ENCODE data around the gene MZT2B. TPM values are rescaled to one million over a fixed set of nuclear protein-coding genes. Genes with fewer than 3 reads are reported as not detected.
A peak's percentile ranks its signal among the peaks of the same experiment; 100 is the strongest.
"Not testable (repeated sequence)": the region's sequence is repeated elsewhere in the genome, so short reads cannot be mapped to it uniquely, and the experiment has no call there.

Gene MZT2B, protein sequence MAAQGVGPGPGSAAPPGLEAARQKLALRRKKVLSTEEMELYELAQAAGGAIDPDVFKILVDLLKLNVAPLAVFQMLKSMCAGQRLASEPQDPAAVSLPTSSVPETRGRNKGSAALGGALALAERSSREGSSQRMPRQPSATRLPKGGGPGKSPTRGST
- total RNA-seq: 217 to 234 TPM (median 231 TPM) in 3 replicates

DNA sequence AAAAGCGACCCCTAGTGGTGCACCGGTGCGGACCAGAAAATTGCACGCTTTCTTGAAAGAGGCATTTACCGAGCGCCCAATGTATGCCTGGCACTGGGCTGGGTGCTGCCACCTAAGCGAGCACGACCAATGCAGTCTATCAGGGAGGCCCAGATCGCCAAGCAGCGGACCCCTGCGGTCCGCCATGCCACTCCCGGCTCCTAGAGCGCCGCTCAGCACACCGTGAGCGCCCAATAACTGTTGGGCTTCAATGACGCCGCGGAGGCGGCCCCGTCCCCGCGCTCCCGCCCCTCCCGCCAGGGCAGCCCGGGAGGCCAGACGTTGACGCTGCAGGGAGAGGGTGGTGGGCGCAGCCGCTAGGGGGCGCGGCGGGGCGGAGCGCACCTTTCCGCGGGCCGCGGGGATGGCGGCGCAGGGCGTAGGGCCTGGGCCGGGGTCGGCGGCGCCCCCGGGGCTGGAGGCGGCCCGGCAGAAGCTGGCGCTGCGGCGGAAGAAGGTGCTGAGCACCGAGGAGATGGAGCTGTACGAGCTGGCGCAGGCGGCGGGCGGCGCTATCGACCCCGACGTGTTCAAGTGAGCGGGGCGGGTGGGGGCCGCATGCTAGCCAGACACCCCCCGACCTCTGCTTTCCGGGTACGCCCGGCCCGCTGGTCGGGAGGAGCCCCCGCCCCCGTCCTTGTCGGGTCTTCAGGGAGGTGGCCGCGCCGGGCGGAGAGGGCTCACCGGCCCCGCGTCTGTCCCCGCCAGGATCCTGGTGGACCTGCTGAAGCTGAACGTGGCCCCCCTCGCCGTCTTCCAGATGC, at the start of gene MZT2B:
Gene MZT2B (plus strand): TSS at position 383 of the 803 bp plus-strand sequence. CDS start 21 bp downstream, at position 404.
- H3K4me1 Mint-ChIP-seq: peaks cover 22% of the 10 kb centered on the region
- H3K36me3 Mint-ChIP-seq; H3K27me3 Mint-ChIP-seq (ENCODE audit: low read depth); H3K9me3 Mint-ChIP-seq: not testable (repeated sequence)
- H3K27ac Mint-ChIP-seq: peak within 1 kb of the TSS; percentile 96
- H3K4me3 Mint-ChIP-seq: peak within 1 kb of the TSS; percentile 95
- peak; percentile 85 to 93 for DNase-seq (ENCODE audit: low spot score in 2 of 2, unreplicated experiment in 2 of 2)
- TF ChIP-seq, protein P1, sequence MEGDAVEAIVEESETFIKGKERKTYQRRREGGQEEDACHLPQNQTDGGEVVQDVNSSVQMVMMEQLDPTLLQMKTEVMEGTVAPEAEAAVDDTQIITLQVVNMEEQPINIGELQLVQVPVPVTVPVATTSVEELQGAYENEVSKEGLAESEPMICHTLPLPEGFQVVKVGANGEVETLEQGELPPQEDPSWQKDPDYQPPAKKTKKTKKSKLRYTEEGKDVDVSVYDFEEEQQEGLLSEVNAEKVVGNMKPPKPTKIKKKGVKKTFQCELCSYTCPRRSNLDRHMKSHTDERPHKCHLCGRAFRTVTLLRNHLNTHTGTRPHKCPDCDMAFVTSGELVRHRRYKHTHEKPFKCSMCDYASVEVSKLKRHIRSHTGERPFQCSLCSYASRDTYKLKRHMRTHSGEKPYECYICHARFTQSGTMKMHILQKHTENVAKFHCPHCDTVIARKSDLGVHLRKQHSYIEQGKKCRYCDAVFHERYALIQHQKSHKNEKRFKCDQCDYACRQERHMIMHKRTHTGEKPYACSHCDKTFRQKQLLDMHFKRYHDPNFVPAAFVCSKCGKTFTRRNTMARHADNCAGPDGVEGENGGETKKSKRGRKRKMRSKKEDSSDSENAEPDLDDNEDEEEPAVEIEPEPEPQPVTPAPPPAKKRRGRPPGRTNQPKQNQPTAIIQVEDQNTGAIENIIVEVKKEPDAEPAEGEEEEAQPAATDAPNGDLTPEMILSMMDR (IDR thresholded peaks at IDR 0.05; ENCODE audit: unreplicated experiment): peak; percentile 92

DNA sequence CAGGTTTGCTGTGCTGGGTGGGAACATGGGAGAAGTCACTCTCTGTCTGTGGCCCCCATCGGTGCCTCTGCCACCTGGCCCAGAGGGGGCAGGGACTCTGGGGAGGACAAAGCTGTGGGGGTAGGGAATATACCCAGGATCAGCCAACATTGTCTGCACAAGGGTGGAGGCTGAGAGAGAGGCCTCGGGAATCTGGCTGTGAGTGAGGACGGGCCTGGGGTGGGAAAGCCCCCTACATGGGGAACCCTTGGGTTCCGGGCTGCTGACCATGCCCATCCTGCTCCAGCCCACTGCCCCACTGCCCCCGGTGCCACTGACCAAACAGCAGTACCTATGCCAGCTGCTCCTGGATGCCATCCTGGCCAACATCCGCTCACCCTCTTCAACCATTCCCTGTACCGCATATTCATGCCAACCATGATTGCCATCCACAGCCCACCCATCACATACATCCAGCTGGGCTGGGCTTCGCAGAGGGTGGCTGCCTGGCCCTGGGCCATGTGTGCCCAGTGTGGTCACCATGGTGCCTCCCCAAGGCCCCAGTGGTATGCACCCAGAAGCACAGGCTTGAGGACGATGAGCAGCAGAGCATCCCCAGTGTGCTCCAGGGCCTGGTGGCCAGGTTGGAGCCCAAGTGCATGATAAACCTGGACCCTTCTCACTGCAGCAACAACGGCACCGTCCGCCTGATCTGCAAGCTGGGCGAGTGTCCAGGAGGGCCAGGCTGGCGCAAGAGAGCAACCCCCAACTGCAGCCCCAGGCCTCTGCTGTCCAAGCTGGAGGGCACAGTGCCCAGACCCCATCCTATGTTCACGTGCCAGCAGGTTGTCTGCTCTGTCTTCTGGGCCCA, 46.1 kb upstream of the MZT2B start:
- Mint-ChIP-seq H3K36me3 (no peaks in the 10 kb centered on the region), H3K4me3 (no peak overlapping the region), H3K27ac (no peak overlapping the region), H3K27me3 (ENCODE audit: low read depth) (no peaks in the 10 kb centered on the region), H3K9me3 (no peaks in the 10 kb centered on the region), H3K4me1 (peaks cover 12% of the 10 kb centered on the region)
- TF ChIP-seq, protein P1 (IDR thresholded peaks at IDR 0.05; ENCODE audit: unreplicated experiment): no peak
- DNase-seq (ENCODE audit: low spot score in 2 of 2, unreplicated experiment in 2 of 2): peak in 1 of 2 experiments; percentile 34

DNA sequence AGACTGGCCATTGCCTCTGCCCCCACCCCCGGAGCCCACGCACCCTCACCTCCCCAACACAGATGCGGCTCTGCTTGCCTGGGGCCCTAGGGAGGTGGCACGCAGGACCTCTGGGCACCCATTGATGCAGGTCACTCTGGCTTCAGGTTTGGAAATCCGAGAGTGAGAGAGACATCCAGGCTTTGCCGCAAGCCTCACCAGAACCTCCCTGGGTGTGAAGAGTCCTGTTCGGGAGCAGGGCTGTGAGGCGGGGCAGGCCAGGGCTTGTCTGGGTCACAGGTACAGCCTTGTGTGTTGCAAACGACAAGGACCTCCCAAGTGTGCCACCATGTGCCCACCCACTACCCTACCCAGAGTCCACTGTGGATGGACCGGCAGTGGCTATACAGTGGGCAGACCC, 45.5 kb upstream of the MZT2B start:
- H3K36me3 Mint-ChIP-seq; DNase-seq (ENCODE audit: low spot score in 2 of 2, unreplicated experiment in 2 of 2); H3K27ac Mint-ChIP-seq; H3K4me3 Mint-ChIP-seq; H3K27me3 Mint-ChIP-seq (ENCODE audit: low read depth); H3K9me3 Mint-ChIP-seq: not testable (repeated sequence)
- peaks cover 12% of the 10 kb centered on the region for H3K4me1 Mint-ChIP-seq

DNA sequence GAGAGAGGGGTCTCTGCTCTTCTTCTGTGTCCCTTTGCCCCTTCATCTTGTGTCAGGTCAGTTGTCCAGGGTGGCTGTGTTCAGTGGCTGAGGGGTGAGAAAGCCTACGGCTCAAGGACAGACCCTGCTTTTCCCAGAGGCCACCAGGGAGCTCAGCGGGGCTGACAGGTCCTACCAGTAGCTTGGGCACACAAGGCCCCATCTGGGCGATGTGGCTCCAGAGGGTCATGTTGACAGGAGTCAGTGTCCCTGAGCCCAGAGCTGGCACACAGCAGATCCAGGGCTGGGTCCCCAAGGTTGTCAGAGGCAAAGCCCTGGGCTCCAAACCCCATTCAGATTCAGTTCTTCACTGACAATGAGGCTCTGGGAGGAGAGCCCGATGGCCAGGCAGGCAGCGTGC, 44.9 kb upstream of the MZT2B start:
- H3K27me3 Mint-ChIP-seq (ENCODE audit: low read depth); DNase-seq (ENCODE audit: low spot score in 2 of 2, unreplicated experiment in 2 of 2); H3K36me3 Mint-ChIP-seq: not testable (repeated sequence)

DNA sequence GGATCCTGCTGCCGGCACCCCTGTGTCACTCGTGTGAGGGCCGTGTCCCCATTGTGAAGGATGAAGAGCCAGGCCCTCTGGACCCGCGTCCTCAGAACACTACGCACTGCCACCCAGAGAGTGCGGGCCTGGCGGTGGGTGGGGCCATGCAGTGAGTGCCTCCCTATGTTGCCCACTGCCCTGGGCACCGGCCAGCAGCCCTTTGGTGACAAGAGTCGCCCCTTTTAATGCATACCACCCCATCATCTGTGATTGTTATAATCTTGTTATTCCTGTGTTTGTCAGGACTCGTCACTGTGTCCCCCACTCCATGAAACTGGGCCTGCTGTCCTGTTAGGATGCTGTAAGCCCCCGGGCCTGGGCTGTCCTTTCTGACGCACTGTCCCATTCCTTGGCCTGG, 43.7 kb upstream of the MZT2B start:
- not testable (repeated sequence) for H3K9me3 Mint-ChIP-seq; H3K27ac Mint-ChIP-seq; H3K36me3 Mint-ChIP-seq; H3K27me3 Mint-ChIP-seq (ENCODE audit: low read depth); H3K4me3 Mint-ChIP-seq; H3K4me1 Mint-ChIP-seq
- DNase-seq (ENCODE audit: low spot score in 2 of 2, unreplicated experiment in 2 of 2): peak in 1 of 2 experiments; percentile 31

More for the DNA sequence above, 44.9 kb upstream of the MZT2B start:
- not testable (repeated sequence) for H3K27ac Mint-ChIP-seq, H3K9me3 Mint-ChIP-seq, H3K4me3 Mint-ChIP-seq, H3K4me1 Mint-ChIP-seq

DNA sequence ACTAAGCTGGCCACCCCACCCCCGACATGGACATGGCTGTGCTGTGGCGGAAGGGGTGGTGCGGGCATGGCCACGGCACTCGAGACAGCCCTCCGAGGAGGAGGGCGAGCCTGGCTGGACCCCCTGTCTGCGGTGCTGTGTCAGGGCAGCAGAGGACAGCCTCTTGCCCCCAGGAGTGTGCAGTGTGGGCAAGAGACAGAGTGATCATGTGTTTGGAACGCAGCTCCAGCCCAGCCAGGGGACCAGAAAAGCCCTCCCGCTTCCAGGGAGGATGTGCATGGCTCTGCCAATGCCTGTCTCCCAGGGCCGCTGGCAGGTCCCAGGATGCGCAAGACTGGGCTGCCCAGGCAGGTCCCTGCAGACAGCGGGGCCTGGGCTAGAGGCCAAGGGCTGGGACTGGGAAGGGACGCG, 43.2 kb upstream of the MZT2B start:
- not testable (repeated sequence) for H3K27me3 Mint-ChIP-seq (ENCODE audit: low read depth); H3K4me1 Mint-ChIP-seq
- peak in 1 of 2 experiments; percentile 28 for DNase-seq (ENCODE audit: low spot score in 2 of 2, unreplicated experiment in 2 of 2)

DNA sequence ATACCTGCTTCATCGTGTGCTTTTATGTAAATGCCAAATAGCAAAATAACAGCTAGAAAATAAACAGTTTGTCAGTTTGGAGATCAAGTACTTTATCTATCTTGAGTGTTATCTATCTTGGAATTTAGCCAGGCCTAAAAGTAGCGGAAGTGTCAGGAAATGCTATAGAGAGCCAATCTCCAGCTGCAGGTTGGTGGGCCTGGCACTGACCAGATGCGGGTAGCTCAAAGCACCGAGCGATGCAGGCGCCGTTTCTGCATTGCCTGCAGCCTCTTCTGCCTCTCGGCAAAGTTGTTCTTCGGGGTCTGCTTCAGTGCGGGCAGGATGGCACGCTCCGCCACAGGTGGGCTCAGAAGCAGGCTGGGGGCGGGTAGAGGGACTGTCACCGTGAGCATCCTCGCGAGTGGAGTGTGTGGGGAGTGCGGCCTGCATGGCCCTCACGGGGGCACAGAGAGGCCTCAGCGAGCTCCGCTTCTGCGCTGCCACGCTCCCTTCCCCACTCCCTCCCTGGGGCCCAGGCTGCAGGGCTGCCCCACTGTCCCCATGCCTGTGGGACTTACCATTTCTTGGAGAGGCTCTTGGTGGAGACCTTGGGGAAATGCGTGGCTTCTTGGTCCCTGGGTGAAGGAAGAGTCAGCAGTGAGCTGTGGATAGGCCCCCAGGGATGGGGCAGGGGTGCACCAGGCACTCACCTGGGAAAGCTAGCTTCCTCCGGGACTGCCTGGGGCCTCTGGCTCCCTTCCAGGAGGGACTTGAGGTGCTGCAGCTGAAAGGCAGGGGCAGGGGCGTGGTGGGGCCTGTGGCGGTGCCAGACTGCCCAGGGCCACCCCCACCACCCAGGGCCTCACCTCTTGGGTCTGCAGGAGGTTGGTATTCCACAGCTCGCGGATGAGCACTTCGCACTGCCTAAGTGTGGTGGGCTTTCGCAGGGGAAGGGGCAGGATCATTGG, 42.5 kb upstream of the MZT2B start:
- DNase-seq (ENCODE audit: low spot score in 2 of 2, unreplicated experiment in 2 of 2): peak in 1 of 2 experiments; percentile 32
- not testable (repeated sequence) for H3K36me3 Mint-ChIP-seq; H3K27me3 Mint-ChIP-seq (ENCODE audit: low read depth); H3K4me3 Mint-ChIP-seq; H3K4me1 Mint-ChIP-seq; H3K9me3 Mint-ChIP-seq; H3K27ac Mint-ChIP-seq

More for the DNA sequence above, 43.2 kb upstream of the MZT2B start:
- not testable (repeated sequence) for H3K9me3 Mint-ChIP-seq, H3K4me3 Mint-ChIP-seq, H3K27ac Mint-ChIP-seq, H3K36me3 Mint-ChIP-seq

DNA sequence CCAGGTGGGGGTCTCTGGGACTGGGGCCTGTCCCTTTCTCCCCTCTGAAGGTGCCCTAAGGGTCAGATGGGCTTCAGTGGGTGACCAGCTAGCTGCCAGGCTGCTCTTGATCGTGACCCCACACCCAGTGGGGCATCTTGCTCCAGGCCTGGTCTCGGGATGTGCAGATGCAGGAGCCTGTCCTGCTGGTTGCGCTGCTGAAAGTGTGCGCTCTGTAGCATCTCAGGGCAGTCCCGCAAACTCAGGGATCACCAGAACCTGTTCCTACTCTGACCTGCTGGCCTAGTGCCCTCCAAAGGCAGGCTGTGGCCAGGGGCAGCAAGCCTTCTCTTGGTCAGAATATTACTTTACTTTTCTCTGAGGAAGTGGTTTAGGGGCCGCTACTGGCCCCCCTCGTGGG, 41.5 kb upstream of the MZT2B start:
- not testable (repeated sequence) for H3K27me3 Mint-ChIP-seq (ENCODE audit: low read depth); H3K4me1 Mint-ChIP-seq; H3K9me3 Mint-ChIP-seq; H3K27ac Mint-ChIP-seq; H3K4me3 Mint-ChIP-seq; H3K36me3 Mint-ChIP-seq; DNase-seq (ENCODE audit: low spot score in 2 of 2, unreplicated experiment in 2 of 2)

DNA sequence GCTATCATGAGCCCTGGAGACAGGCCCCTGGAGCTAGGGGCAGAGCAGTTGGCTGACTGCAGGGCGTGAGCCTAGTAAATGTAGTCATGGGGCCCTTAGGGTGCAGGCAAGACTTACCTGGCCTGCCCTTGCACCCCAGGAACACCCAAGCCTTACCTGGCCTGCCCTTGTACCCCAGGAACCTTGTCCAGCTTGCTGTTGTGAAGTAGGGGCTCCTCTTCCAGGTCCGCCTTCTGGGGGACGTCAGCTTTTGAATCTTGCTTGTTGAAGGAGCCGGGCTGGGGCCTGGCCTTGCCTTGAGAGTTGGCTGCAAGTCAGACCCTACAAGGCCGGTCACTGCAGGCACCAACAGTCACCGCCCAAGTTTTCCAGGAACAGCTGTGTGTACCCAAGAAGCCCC, 41.1 kb upstream of the MZT2B start:
- not testable (repeated sequence) for H3K4me1 Mint-ChIP-seq; H3K27me3 Mint-ChIP-seq (ENCODE audit: low read depth); H3K36me3 Mint-ChIP-seq; H3K4me3 Mint-ChIP-seq; DNase-seq (ENCODE audit: low spot score in 2 of 2, unreplicated experiment in 2 of 2); H3K9me3 Mint-ChIP-seq; H3K27ac Mint-ChIP-seq

DNA sequence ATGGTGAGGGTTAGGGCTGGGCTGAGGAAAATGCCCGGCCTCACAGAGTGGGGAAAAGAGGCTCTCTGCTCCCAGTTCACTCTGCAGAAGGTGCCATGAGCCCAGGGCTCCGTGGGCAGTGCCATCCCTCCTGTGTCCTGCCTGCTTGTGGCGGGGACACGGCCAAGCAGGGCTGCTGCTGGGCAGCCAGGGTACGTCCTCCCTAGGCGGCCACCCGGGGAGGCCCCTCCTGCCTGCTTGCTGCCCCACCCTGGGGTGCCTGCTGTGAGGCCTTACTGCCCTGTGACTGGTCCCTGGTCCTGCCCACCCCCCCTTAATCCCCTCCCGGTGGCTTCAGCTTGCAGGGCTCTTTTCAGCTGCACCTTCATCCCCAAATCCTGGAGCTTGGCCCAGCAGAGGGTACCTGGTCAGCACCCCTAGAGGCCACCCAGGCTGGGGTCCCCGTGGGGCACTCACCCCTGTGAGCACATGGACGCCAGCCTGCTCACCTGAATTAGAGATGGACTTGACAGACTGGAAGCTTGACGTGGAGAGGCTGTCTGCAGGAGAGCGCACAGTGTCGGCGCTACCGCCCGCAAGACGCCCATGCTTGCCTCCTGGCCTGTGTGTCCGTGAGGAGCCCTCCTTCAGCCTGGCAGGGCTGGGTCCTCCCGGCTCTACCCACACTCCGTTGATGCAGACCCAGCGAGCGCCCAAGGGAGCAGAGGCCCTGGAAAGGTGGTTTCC, 40.3 kb upstream of the MZT2B start:
- not testable (repeated sequence) for H3K4me3 Mint-ChIP-seq; H3K36me3 Mint-ChIP-seq; H3K27me3 Mint-ChIP-seq (ENCODE audit: low read depth); H3K9me3 Mint-ChIP-seq; H3K4me1 Mint-ChIP-seq; H3K27ac Mint-ChIP-seq
- DNase-seq (ENCODE audit: low spot score in 2 of 2, unreplicated experiment in 2 of 2): peak in 1 of 2 experiments; percentile 32
